Germinal center (tissue), 1 donor: ENCODE data around the gene ZBTB47.

Experiments used
- DNase-seq: peaks from one replicate; pipeline ENCODE4 v3.0.0; 2012; ENCODE audit warnings: mixed read lengths, low spot score

The ZBTB47 gene

GRCh38 chr3:42652611-42653302, 740 bp upstream of the ZBTB47 start:
- peak; percentile 44 for DNase-seq

DNA sequence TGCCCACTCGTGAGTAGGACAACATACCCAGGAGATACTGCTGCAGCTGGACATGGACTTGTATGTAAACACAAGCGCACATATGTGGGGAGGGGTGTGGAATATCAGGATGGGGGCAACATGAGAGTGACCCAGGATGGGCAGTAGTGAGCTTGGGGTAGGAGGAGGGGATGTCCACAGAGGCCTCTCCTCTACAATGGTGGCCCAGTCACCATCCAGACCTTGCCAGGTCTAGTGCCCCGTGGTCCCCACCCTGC, 266 bp upstream of the ZBTB47 start:
- DNase-seq: no peak

DNA sequence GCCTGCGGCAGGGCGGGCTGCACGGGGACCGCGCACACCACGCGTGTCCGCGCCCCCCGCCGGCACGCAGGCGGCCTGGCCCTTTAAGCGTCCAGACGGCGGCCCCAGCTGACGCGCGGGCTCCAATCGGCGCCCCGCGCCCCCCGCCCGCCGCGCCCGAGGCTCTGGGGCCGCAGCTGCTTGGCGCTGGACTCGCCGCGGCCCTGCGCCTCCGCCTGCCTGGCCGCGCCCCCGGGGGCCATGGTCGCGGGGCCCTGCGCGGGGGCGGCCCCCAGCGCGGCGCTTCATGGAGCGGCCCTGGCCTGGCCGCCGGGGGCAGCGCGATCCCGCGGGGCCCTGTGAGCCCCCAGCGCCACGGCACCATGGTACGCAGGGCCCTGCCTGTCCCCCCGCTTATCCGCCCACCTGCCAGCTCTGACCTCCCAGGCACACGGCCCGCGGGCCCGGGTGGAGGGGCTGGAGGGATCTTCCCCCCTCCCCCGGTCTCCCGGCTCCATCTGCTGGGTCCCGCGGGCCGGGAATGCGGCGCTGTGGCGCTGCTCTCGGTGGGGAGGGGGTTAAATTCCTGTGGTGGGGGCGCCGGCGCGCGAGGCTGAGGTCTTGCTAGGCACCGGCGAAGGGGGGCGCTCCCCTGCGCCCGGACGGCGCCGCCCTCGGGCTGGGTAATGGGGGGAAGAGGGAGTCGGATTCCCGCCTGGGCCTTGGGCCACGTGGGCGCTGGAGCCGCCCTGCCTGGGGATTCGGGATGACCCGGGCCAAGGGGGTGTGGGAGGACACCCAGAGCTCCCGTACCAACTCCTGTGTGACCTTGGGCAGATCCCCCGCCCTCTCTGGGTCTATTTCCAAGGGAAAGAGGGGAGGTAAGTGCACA, 1.1 kb downstream of the ZBTB47 start:
- peak; percentile 31 for DNase-seq

GRCh38 chr3:42655331-42655888, 1.9 kb downstream of the ZBTB47 start:
- DNase-seq: no peak

DNA sequence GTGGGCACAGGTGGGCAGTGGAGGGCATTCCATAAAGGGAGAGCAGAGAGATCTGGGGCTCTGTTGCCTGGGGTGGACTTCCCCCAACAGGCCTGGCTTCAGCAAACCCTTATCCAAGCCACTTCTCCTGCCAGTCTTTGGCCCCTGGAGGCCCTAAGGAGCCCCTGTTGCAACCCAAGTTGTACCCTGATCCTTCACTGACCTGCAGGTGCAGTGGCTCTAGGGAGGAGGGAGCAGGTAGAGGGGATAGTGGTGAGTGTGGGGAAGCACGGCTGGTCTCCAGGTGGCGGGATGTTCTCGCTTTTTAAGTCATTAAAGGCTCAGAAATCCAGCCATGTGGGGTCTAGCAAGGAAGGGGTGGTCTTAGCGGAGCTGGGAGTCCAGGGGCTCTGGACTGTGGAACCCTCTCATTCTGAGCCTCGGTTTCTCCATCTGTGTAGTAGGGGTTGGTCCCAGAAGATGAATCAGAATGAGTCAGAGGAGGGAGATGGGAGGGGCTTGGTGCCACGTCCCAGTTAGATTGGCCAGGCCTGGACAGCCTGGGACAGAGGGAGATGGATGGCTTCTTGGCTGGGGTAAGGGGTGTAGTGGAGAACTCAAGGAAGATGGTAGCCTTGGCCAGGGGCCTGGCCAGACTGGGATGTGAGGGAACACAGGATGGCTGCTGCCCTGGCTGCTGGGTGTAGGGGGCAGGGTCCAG, 2.6 kb downstream of the ZBTB47 start:
- no peak for DNase-seq

DNA sequence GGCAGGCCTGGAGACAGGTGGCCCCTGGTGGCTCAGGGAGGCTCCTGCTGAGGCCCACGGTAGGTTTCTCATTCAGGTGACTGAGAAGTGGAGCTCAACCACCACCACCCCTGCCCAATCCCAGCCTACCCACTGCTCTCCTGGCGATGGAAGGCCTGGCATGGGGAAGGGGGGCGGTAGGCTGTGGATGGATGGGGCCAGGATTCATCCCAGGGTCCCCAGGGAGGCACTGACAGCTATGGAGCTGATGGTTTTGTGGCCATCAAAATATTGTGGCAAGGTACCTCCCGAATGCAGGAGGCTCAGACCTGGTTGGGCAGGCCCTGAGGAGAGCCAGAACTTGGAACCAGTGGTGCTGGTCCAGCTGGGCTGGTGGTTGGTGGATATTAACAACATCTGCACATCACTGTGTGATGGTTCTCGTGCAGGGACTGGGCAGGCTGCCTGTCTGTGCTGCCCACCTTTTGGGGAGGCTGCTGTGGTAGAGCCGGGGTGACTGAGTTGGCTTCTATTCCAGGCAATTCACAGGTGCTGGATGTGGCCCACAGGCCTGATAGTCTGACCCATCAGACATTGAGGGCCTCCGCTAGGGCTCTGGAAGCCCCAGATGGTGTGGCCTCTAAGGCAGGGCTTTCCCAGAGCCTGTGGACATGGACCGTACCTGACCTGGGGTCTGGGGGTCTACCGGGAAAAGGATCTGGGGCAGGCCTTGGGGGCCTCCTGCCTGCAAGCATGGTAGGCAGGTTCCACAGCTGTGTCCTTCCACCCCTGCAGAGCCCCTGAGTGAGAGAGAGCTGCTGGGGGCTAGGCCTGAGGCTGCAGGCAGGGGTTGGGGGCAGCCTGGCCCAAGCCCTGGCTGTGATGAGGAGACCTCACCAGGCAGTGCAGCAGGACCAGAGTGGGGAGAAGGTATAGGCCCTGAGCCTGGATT, 3.4 kb downstream of the ZBTB47 start:
- no peak for DNase-seq

DNA sequence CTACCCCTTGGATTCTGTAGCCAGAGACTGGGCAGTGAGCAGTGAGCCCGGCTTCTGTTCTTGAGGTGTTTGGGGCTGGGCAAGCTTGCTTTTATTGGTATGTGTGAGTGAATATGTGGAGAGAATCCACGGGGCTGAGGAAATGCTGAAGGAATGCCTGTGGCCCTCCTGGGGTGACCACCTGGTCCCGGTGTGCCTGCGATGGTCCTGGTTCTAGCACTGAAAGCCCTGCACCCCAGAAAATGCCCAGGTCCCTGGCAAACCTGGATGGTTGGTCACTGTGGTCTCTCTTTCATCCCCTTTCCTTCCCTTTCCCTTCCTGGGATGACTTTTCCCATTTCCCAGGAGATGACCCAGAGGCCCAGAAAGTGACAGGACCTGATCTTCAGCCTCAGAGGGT, 4.2 kb downstream of the ZBTB47 start:
- DNase-seq: no peak

GRCh38 chr3:42658091-42658770, 4.7 kb downstream of the ZBTB47 start:
- DNase-seq: no peak

DNA sequence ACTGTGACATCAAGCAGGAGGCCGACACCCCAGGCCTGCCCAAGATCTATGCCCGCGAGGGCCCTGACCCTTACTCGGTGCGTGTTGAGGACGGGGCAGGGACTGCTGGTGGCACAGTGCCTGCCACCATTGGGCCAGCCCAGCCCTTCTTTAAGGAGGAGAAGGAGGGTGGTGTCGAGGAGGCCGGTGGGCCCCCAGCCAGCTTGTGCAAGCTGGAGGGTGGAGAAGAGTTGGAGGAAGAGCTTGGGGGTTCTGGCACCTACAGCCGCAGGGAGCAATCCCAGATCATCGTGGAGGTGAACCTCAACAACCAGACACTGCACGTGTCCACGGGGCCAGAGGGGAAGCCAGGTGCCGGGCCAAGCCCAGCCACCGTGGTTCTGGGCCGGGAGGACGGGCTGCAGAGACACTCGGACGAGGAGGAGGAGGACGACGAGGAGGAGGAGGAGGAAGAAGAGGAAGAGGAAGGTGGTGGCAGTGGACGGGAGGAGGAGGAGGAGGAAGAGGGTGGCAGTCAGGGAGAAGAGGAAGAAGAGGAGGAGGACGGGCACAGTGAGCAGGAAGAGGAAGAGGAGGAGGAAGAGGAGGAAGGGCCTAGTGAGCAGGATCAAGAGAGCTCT, 5.4 kb downstream of the ZBTB47 start:
- no peak for DNase-seq

DNA sequence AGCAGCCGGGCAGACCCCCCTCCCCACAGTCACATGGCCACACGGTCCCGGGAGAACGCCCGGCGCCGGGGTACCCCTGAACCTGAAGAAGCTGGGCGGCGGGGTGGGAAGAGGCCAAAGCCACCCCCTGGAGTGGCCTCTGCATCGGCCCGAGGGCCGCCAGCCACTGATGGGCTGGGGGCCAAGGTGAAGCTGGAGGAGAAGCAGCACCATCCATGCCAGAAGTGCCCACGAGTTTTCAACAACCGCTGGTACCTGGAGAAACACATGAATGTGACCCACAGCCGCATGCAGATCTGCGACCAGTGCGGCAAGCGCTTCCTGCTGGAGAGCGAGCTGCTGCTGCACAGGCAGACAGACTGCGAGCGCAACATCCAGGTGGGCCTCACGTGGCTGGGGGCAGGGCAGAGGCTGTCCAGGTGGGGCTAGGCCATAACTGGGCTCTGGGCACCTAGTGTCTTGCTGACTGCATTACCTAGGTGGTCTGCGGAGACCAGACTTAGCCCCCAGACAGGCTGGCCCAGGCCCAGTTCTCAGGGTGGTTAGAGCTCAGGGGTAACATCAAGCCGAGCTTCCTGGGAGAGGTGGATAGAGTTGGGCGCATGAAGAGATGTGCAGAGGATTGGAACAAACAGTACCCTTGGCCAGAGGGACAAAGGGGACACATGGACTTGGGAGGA, 6.1 kb downstream of the ZBTB47 start:
- no peak for DNase-seq

GRCh38 chr3:42660131-42660715, 6.7 kb downstream of the ZBTB47 start:
- DNase-seq: no peak

- DNase-seq: peak; percentile 34
Measured at GRCh38 chr3:42660898-42661297, 7.4 kb downstream of the ZBTB47 start.

GRCh38 chr3:42661593-42662022, 8.1 kb downstream of the ZBTB47 start:
- DNase-seq: no peak

- no peak for DNase-seq
Measured at GRCh38 chr3:42662037-42662812, 8.7 kb downstream of the ZBTB47 start.

GRCh38 chr3:42662813-42663535, 9.5 kb downstream of the ZBTB47 start:
- DNase-seq: no peak

DNA sequence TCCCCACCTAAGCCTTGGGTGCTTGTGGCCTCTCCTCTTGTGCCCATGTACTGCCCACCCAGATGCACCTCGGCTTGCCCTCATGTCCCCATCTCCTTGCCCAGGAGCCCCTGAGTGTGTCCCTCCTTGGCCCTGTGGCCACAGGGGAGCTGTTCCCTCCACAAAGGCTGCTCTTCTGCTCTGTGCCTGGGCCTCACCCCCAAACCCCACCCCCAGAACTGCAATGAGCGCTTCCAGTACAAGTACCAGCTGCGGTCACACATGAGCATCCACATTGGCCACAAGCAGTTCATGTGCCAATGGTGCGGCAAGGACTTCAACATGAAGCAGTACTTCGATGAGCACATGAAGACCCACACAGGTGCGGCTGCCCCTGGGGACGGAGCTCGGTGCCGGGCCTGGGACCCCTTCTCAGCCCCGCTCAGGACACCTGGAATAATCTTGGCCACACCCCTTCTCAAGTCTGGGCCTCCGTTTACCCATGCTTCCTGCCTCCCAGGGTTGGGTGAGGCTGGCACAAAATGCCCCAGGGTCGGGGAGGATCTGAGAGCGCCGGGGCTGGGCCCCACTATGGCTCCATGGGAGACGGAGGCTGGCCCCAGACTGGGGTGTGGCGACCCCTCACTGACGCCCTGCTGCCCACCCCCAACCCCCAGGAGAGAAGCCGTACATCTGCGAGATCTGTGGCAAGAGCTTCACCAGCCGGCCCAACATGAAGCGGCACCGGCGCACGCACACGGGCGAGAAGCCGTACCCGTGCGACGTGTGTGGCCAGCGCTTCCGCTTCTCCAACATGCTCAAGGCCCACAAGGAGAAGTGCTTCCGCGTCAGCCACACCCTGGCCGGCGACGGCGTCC, 10.3 kb downstream of the ZBTB47 start:
- DNase-seq: peak; percentile 90

GRCh38 chr3:42664438-42664803, 10.9 kb downstream of the ZBTB47 start:
- no peak for DNase-seq
